K562 (cell line): ENCODE measurements around the gene PFKP. TPM values are rescaled to one million over a fixed set of nuclear protein-coding genes. Genes with fewer than 3 reads are reported as not detected.

Source experiments
- ATAC-seq: fragments of 200-7000 bp; cut with Tn5 transposase; 3 replicates; pipeline ENCODE4 v1.9.1; 2020; ENCODE audit warnings: moderate library complexity
- BruUV-seq: library from RNA; stranded (reverse); fragments of 400-500 nt; replicated peaks from 2 replicates; lab custom pipeline; 2021; lab: Mats Ljungman, UMichigan
- CTCF ChIA-PET: fragments of 300-600 bp; formaldehyde crosslinking; extraction: SDS; loops from one replicate; lab custom pipeline; 2021; ENCODE audit warnings: low intra/inter-chr PET ratio; lab: Yijun Ruan, JAX
- POLR2A ChIA-PET: fragments of 300-600, 350-650 bp; sonication (Branson Sonifier 250); formaldehyde crosslinking; extraction: SDS; loops from one replicate; lab custom pipeline; 2021; ENCODE audit warnings: antibody characterized with exemption, inconsistent platforms; lab: Yijun Ruan, JAX
- DNase-seq, 4 experiments: peaks; one replicate each; pipeline versions ENCODE4 v3.0.0 to v3.0.0-alpha.2; 2011 to 2018; ENCODE audit warnings: low spot score in 3 of 4, mixed read lengths in 3 of 4; ENCODE audit errors: extremely low read depth in 1 of 4
- FAIRE-seq: peaks from 2 replicates; lab custom pipeline; 2011; peaks lifted over from hg19 to GRCh38; lab: Jason Lieb, UNC
- H2AFZ ChIP-seq: 2 replicates; pipeline ENCODE4 v1.6.0; 2011; ENCODE audit warnings: low read depth, low read length, control low read depth, inconsistent platforms
- H3K27ac ChIP-seq: fragments of 200-600 bp; 3 replicates; pipeline ENCODE4 v1.8.0; 2011; ENCODE audit warnings: low read depth, mild to moderate bottlenecking, control low read depth, inconsistent platforms, low read length, moderate library complexity, mixed read lengths; ENCODE audit errors: extremely low read depth
- H3K27me3 ChIP-seq, 2 experiments: fragments of 300-600 bp in 1 of 2; 2 replicates in 1 of 2; 3 replicates in 1 of 2; pipeline versions ENCODE4 v1.6.0 to v1.8.0; 2011; ENCODE audit warnings: inconsistent platforms in 2 of 2, low read length in 2 of 2, mild to moderate bottlenecking in 1 of 2, mixed read lengths in 1 of 2, moderate library complexity in 1 of 2; ENCODE audit not compliant: control insufficient read depth in 2 of 2, insufficient read depth in 2 of 2
- H3K36me3 ChIP-seq: fragments of 300-600 bp; 3 replicates; pipeline ENCODE4 v1.8.0; 2011; ENCODE audit warnings: mild to moderate bottlenecking, low read length, inconsistent platforms; ENCODE audit not compliant: control insufficient read depth, insufficient read depth
- H3K4me1 ChIP-seq, 2 experiments: fragments of 200-600 bp in 1 of 2; replicated peaks in 1 of 2; 2 replicates in 1 of 2; 3 replicates in 1 of 2; pipeline versions ENCODE4 v1.5.1 to v1.8.0; 2011; ENCODE audit warnings: inconsistent platforms in 2 of 2, low read length in 2 of 2, mild to moderate bottlenecking in 1 of 2, mixed read lengths in 1 of 2, moderate library complexity in 1 of 2; ENCODE audit not compliant: control insufficient read depth in 2 of 2, insufficient read depth in 2 of 2
- H3K4me2 ChIP-seq: 2 replicates; pipeline ENCODE4 v1.6.1; 2011; ENCODE audit warnings: low read length, control low read depth, inconsistent platforms, mixed read lengths; ENCODE audit not compliant: insufficient read depth
- H3K4me3 ChIP-seq: fragments of 200-600 bp; sonication (generic), shearing (Covaris generic); 2 replicates; pipeline ENCODE4 v1.5.1; 2016; ENCODE audit warnings: control low read depth, inconsistent platforms
- H3K79me2 ChIP-seq: fragments of 200-600 bp; 3 replicates; pipeline ENCODE4 v1.8.0; 2011; ENCODE audit warnings: low read length, inconsistent platforms; ENCODE audit not compliant: control insufficient read depth, insufficient read depth
- H3K9ac ChIP-seq, 2 experiments: 2 replicates each; pipeline versions ENCODE4 v1.6.0 to v1.6.1; 2011; ENCODE audit warnings: low read depth in 2 of 2, low read length in 2 of 2, control low read depth in 1 of 2, inconsistent platforms in 1 of 2, mild to moderate bottlenecking in 1 of 2, mixed read lengths in 1 of 2; ENCODE audit not compliant: insufficient read depth in 1 of 2
- H3K9me1 ChIP-seq: one replicate; pipeline ENCODE4 v1.6.0; 2011; ENCODE audit warnings: inconsistent platforms, mild to moderate bottlenecking, low read length, moderate library complexity; ENCODE audit not compliant: control insufficient read depth, insufficient read depth
- H3K9me3 ChIP-seq: replicated peaks from 2 replicates; pipeline ENCODE4 v1.5.1; 2011; ENCODE audit warnings: low read depth, low read length, inconsistent platforms; ENCODE audit not compliant: control insufficient read depth, insufficient read depth
- H4K20me1 ChIP-seq: replicated peaks from 2 replicates; pipeline ENCODE4 v1.6.1; 2011; ENCODE audit warnings: low read length, inconsistent platforms, mixed read lengths; ENCODE audit not compliant: control insufficient read depth, insufficient read depth
- E2F3 ChIP-seq: fragments of 250-450 bp; sonication (Bioruptor Pico); IDR thresholded peaks from 2 replicates; pipeline ENCODE4 v1.4.0; 2020; ENCODE audit warnings: mild to moderate bottlenecking
- ELF1 ChIP-seq: fragments of 200-800 bp; sonication (Bioruptor generic); IDR thresholded peaks from 2 replicates; pipeline ENCODE4 v1.6.1; 2016; ENCODE audit warnings: missing genetic modification characterization, missing compliant biosample characterization
- HEY1 ChIP-seq: fragments of 250-450 bp; sonication (Bioruptor Pico); IDR thresholded peaks from 2 replicates; pipeline ENCODE4 v1.5.0; 2020; ENCODE audit warnings: mild to moderate bottlenecking, moderate library complexity, borderline replicate concordance
- MAFF ChIP-seq: IDR thresholded peaks from 2 replicates; pipeline ENCODE4 v1.6.1; 2012; ENCODE audit warnings: low read length, improper control_type of control experiment
- NBN ChIP-seq: fragments of 450-650 bp; IDR thresholded peaks from 2 replicates; pipeline ENCODE4 v1.6.1; 2016; ENCODE audit warnings: low read depth, mild to moderate bottlenecking
- RBFOX2 ChIP-seq: fragments of 200-400 bp; formaldehyde crosslinking; IDR thresholded peaks from 2 replicates; pipeline ENCODE4 v1.6.1; 2017; ENCODE audit warnings: low read depth, mild to moderate bottlenecking, low read length, moderate library complexity
- SAFB2 ChIP-seq: fragments of 200-400 bp; formaldehyde crosslinking; IDR thresholded peaks from 2 replicates; pipeline ENCODE4 v1.6.1; 2018; ENCODE audit warnings: borderline replicate concordance, low read length, low read depth, moderate library complexity; ENCODE audit not compliant: severe bottlenecking
- TEAD2 ChIP-seq: fragments of 450-650 bp; IDR thresholded peaks from 2 replicates; pipeline ENCODE4 v1.6.1; 2016; ENCODE audit warnings: missing genetic modification characterization, control low read depth, missing compliant biosample characterization
- ZC3H11A ChIP-seq: IDR thresholded peaks from 2 replicates; pipeline ENCODE4 v1.6.1; 2012; ENCODE audit warnings: low read depth, low read length, improper control_type of control experiment
- ZKSCAN8 ChIP-seq: fragments of 200-800 bp; sonication (Bioruptor generic); IDR thresholded peaks from 2 replicates; pipeline ENCODE4 v1.6.1; 2016; ENCODE audit warnings: missing genetic modification characterization, missing compliant biosample characterization
- ZNF146 ChIP-seq: IDR thresholded peaks from one replicate; pipeline ENCODE4 v1.6.1; 2018; ENCODE audit warnings: missing compliant biosample characterization; ENCODE audit not compliant: unreplicated experiment
- ZNF586 ChIP-seq: fragments of 450-650 bp; formaldehyde crosslinking; conservative IDR thresholded peaks from 2 replicates; pipeline ENCODE4 v1.4.0; 2020; ENCODE audit warnings: mild to moderate bottlenecking, moderate library complexity
- WGBS: fragments of 100-300 bp; shearing (Covaris generic); methylation state at CpG from one replicate; pipeline ENCODE4 v1.1.6; 2016; ENCODE audit warnings: low coverage, mixed read lengths; ENCODE audit not compliant: insufficient coverage; ENCODE audit errors: missing lambda C conversion rate; 5-methylcytosine and 5-hydroxymethylcytosine counted together
- in situ Hi-C: fragments of 300-500 bp; cut with MboI; formaldehyde crosslinking; loops from 4 replicates; pipeline ENCODE4 v1.15.0; 2018; ENCODE audit warnings: inconsistent platforms, mixed read lengths
- intact Hi-C: fragments of 100-400 bp; cut with micrococcal nuclease; formaldehyde crosslinking; loops from 2 replicates; pipeline ENCODE4 v1.14.2; 2022
- polyA plus RNA-seq, 8 experiments: library from polyadenylated mRNA; depleted of rRNA in 4 of 8; stranded (reverse) in 5 of 8; unstranded in 3 of 8; fragments of >200 nt; fragmentation: Nextera tagmentation in 2 of 8; fragmentation: Illumina TruSeq in 1 of 8; extraction: Ambion mirVana in 2 of 8; extraction: Trizol in 1 of 8; gene quantifications; 2 replicates each; pipeline versions ENCODE4 v1.2.1 to v1.2.3, GENCODE V29; 2011 to 2014; ENCODE audit warnings: inconsistent platforms in 1 of 8, missing spikeins in 1 of 8
- total RNA-seq, 7 experiments: library from RNA; depleted of rRNA in 6 of 7; stranded (reverse); fragments of >200 nt in 6 of 7; fragmentation: Illumina TruSeq in 2 of 7; extraction: Trizol in 2 of 7; gene quantifications; 2 replicates each; pipeline versions ENCODE4 v1.2.1 to v1.2.3, GENCODE V29; 2011 to 2021; ENCODE audit warnings: low replicate concordance in 1 of 7
- TF ChIP-seq, protein P1 (sequence below), 2 experiments: fragments of 450-650 bp; IDR thresholded peaks; 2 replicates each; pipeline ENCODE4 v1.6.1; 2018; ENCODE audit warnings: mild to moderate bottlenecking in 2 of 2, low read depth in 1 of 2; ENCODE audit not compliant: partially characterized antibody in 2 of 2
- TF ChIP-seq, protein P2 (sequence below): fragments of 250-450 bp; sonication (Bioruptor Pico); IDR thresholded peaks from 2 replicates; pipeline ENCODE4 v1.9.0; 2021; ENCODE audit warnings: mild to moderate bottlenecking
- TF ChIP-seq, protein P3 (sequence below): fragments of 450-650 bp; formaldehyde crosslinking; IDR thresholded peaks from 2 replicates; pipeline ENCODE4 v1.4.0; 2022; ENCODE audit warnings: missing genetic modification characterization

PFKP gene
- total and polyA plus RNA-seq, 9 of the 15 experiments (the other 6 are each of a cell fraction or from before 2014, with no cell fraction given) = 23.5 to 116 (median 62.1) TPM

DNA sequence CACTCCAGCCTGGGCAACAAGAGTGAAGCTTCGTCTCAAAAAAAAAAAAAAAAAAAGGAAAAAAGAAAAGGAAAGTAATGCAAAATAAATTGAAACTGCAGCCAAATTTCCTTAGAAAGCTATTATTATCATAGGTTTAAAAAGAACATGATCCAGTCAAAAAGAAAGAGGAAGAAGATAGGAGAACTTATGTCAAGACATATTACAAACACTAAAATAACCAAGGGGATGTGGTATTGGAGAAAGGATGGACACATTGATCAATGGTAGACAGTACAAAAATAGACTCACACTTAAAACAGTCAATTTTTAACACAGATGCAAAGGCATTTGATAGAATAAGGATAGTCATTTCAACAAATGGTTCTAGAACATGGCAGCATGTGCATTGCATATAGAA, 27.3 kb upstream of the PFKP start (continued):
- TF ChIP-seq, protein P1, sequence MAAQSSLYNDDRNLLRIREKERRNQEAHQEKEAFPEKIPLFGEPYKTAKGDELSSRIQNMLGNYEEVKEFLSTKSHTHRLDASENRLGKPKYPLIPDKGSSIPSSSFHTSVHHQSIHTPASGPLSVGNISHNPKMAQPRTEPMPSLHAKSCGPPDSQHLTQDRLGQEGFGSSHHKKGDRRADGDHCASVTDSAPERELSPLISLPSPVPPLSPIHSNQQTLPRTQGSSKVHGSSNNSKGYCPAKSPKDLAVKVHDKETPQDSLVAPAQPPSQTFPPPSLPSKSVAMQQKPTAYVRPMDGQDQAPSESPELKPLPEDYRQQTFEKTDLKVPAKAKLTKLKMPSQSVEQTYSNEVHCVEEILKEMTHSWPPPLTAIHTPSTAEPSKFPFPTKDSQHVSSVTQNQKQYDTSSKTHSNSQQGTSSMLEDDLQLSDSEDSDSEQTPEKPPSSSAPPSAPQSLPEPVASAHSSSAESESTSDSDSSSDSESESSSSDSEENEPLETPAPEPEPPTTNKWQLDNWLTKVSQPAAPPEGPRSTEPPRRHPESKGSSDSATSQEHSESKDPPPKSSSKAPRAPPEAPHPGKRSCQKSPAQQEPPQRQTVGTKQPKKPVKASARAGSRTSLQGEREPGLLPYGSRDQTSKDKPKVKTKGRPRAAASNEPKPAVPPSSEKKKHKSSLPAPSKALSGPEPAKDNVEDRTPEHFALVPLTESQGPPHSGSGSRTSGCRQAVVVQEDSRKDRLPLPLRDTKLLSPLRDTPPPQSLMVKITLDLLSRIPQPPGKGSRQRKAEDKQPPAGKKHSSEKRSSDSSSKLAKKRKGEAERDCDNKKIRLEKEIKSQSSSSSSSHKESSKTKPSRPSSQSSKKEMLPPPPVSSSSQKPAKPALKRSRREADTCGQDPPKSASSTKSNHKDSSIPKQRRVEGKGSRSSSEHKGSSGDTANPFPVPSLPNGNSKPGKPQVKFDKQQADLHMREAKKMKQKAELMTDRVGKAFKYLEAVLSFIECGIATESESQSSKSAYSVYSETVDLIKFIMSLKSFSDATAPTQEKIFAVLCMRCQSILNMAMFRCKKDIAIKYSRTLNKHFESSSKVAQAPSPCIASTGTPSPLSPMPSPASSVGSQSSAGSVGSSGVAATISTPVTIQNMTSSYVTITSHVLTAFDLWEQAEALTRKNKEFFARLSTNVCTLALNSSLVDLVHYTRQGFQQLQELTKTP (IDR thresholded peaks at IDR 0.05; ENCODE audit: low read depth in 1 of 2, partially characterized antibody in 2 of 2) = no peak
- TF ChIP-seq ZNF586 (no peak), TEAD2 (no peak), MAFF (no peak), HEY1 (CRISPR knock-in tag) (no peak)

DNA sequence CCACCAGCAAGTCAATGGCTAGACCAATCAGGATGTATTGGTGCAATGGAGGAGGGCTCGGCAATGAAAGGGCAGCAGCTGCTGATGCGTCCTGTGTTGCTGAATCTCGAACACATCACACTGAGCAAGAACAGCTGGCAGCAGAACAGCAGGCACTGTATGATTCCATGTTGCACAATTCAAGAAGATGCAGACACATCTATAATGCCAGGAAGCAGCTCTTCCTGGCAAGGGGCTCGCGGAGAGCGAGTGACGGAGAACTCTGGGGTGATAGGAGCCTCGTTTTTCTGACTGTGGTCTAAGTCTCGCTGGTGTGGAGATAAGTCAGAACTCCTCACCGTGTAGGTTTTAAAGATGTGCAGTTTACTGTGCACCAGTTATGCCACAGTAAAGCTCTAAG, 24.8 kb upstream of the PFKP start:
- CTCF ChIA-PET = no interaction called here
- FAIRE-seq (no peak), DNase-seq (no peak), ATAC-seq (no peak)
- intact Hi-C loops = no loop called here
- Histone ChIP-seq H3K4me3 (no peak overlapping the region), H3K4me2 (no peak overlapping the region), H3K9me3 (no peaks in the 10 kb centered on the region), H3K36me3 (no peaks in the 10 kb centered on the region), H3K9me1 (no peaks in the 10 kb centered on the region), H3K27me3 (no peaks in the 10 kb centered on the region; a peak in 1 of 5 replicates), H4K20me1 (no peaks in the 10 kb centered on the region), H3K79me2 (no peaks in the 10 kb centered on the region), H3K4me1 (peaks cover 12 to 15% of the 10 kb centered on the region in 2 experiments), H3K9ac (no peak overlapping the region), H2AFZ (no peak overlapping the region), H3K27ac (no peak overlapping the region)
- WGBS = 7% methylated on average over 10 of the region's 10 CpGs
- BruUV-seq = no TSS peak
- POLR2A ChIA-PET = interaction anchor here (1.1 kb wide), 1 partner anchor 58 kb away, joined by 3 read pairs; no protein-coding TSS in a partner anchor
- in situ Hi-C loops = no loop called here
- TF ChIP-seq, protein P2, sequence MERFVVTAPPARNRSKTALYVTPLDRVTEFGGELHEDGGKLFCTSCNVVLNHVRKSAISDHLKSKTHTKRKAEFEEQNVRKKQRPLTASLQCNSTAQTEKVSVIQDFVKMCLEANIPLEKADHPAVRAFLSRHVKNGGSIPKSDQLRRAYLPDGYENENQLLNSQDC (CRISPR knock-in tag) = no peak
- TF ChIP-seq SAFB2 (no peak), ZKSCAN8 (no peak), E2F3 (no peak), NBN (no peak), ZC3H11A (no peak), RBFOX2 (no peak), ZNF146 (no peak), ELF1 (no peak)
- TF ChIP-seq, protein P3, sequence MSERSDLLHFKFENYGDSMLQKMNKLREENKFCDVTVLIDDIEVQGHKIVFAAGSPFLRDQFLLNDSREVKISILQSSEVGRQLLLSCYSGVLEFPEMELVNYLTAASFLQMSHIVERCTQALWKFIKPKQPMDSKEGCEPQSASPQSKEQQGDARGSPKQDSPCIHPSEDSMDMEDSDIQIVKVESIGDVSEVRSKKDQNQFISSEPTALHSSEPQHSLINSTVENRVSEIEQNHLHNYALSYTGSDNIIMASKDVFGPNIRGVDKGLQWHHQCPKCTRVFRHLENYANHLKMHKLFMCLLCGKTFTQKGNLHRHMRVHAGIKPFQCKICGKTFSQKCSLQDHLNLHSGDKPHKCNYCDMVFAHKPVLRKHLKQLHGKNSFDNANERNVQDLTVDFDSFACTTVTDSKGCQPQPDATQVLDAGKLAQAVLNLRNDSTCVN (CRISPR knock-in tag) = no peak
